Activated gamma-delta T cell treated with anti-CD3 and anti-CD28 coated beads, Interleukin-2, amount 50 U/mL, for 16 hours (primary cell): Measurements from ENCODE around the gene RAB18.
"Not testable (repeated sequence)": the region's sequence is repeated elsewhere in the genome, so short reads cannot be mapped to it uniquely, and the experiment has no call there.

Source experiments
- DNase-seq: peaks from one replicate; pipeline ENCODE4 v3.0.0-alpha.2; 2020; ENCODE audit warnings: low read depth

Gene RAB18

DNA sequence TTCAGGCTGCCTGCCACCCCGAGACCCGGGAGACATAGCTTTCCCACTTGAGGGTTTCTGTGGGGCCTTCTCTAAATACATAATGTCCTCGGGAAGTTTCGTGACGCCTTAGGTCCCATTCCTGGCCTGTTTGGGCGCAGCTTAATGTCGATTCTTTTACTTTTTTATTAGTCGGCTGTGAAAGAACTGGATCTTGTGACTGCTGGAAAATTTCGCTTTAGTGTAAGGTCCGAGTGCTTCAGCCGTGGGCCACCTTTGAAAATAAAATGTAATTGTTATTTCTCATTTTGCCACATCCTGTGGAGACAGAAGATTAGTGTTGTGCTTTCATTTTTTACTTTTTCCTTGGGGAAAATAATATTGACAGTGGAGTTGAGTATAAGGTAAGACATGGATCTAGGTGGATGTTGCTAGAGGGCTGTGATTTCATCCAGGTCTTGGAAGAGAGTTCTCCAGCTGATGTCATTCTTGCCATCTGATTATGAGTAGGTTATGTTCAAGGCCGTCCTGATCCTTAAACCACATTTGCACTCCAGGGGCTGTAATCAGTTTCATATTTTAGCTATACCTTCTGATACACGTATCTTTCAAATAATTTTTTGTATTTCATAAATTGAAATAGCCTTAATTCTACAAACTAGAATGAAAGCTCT, 830 bp downstream of the RAB18 start:
- DNase-seq, result no peak

DNA sequence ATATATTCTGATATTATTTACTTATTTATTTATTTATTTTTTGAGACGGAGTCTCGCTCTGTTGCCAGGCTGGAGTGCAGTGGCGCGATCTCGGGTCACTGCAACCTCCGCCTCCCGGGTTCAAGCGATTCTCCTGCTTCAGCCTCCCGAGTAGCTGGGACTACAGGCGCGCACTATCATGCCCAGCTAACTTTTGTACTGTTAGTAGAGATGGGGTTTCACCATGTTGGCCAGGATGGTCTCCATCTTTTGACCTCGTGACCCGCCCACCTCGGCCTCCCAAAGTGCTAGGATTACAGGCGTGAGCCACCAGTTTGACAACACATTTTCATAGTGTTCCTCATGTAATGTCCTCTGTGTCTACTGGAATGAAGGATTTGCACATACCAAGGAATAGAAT, 1.4 kb downstream of the RAB18 start:
- DNase-seq, result not testable (repeated sequence)

DNA sequence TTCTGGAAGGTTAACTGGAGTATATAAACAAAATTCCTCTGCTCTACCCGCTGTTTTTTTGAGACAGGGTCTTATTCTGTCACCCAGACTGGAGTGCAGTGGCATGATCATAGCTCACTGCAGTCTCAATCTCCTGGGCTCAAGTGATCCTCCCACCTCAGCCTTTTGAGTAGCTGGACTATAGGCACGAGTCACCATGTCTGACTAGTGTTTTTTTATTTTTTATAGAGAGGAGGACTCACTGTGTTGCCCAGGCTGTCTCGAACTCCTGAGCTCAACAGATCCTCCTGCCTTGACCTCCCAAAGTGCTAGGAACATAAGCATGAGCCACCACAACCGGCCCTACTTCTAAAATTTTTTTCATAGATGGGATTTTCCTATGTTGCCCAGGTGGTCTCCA, 2.2 kb downstream of the RAB18 start:
- DNase-seq, result no peak

DNA sequence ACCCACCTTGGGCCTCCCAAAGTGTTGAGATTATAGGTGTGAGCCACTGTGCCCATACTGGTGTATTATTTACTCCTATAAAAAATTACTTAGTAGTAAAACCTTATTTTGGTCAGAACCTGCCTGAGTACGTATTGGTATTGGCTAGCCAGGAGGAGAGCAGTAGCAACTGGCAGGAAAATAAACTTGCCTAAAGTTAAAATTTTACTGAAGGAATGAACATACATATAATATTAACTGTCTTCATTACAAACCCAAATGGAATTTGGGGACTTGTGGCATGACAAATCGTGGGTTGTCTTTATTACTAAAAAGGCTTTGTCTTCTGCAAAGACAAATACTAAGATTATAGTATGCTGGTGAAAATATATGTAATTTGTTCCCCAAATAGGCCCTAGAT, 8.4 kb downstream of the RAB18 start:
- DNase-seq, result no peak

DNA sequence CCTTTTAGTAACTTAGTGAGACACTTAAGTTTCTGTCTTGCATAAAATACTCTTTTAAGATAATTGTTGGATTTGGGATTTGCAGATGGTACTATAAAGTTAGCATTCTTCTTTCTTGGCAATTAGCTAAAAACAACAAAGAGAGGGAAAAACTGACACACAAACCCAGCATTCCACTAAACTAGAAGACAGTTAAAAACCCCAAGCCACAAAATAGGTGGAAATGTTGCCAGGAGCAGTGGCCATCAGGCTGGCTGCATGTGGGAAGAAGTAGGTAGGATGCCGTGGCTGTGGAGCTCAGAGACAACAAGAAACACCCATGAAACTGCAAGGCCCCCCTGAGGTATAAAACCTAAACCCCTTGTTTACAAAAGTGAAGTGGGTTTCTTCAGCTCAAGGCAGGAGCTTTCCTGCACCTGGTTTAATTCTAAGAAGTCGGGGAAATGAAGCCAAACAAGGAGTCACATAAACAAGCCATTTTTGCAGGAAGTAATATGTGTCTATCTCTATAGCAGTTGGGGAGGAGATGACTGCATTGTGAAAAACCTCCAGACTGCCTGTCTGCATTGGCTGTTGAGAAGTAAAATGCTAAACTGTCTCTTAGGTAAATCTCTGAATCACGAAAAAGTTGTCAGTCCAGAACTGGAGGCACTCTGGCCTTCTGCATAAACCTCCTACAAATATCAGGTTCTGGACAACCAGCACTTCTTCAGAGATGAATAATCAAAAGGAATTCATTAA, 9.5 kb downstream of the RAB18 start:
- DNase-seq, result no peak

DNA sequence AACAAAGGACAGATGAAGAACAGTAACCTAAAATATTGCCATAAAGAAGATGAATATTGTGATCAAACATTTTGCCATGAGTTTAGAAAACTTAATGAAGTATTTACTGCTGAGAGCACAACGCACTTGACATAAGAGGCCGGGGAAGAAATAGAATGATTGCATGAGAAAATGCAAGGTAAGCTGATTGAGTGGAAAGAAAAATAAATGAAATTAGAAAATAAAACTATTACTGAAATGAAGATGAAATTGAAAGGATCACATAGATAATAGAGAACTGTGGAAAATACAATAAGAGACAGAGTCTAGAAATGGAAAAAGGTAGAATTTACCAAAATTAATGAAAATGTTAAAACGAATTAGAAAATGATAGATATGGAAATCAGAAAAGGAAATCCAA, 10.1 kb downstream of the RAB18 start:
- no peak for DNase-seq

DNA sequence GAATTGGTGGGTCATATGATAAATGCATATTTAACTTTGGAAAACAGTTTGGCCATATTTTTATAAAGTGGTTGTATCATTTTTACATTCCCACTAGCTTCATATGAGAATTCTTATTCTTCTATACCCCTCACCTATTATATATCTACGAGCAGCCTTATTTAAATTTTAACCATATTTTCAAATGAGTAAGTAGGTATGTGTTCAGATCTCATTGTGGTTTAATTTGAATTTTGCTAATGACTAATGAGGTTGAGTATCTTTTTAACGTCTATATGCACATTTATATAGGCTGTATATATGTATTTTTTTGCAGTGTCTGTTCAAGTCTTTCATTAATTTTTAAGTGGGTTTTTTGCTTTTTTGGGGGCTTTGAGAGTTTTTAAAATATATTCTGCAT, 14.2 kb downstream of the RAB18 start:
- no peak for DNase-seq

DNA sequence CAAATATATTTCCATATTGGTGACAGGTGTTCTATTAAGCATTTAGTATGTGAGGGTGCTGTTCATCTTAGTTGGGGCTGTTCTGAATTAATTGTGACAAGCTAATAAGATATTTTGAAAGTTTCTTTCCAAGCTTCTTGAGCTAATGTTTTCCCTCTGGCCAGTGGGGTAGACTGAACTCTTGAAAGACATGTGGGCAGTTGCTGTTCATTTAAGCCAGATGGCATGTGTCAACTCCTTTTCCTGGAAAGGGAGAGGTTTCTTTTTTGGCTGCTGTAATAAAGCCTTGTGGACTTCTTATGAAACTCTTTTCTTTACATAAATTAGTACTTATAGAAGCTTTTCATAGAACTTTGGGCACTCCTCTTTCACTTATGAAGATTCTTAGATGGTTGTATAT, 21.7 kb downstream of the RAB18 start:
- no peak for DNase-seq

DNA sequence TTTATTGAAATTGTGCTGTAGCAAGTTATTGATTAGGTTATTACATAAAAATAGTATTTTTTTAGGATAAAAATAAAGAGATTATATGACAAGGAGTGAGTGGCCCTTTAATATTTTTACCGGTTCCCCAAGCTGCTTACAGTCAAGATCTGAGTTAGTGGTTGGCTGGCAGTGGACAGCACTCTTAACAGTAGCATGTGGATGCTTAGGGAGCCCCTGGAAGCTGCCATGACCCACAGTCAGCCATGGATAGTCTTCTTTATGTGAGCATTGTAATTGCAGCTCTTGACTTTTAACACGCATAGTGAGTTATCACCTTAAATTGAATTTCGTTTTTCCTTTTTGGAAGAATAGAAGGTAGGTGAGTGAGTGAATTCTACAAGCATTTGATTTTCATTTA, 22.1 kb downstream of the RAB18 start:
- DNase-seq, result no peak

DNA sequence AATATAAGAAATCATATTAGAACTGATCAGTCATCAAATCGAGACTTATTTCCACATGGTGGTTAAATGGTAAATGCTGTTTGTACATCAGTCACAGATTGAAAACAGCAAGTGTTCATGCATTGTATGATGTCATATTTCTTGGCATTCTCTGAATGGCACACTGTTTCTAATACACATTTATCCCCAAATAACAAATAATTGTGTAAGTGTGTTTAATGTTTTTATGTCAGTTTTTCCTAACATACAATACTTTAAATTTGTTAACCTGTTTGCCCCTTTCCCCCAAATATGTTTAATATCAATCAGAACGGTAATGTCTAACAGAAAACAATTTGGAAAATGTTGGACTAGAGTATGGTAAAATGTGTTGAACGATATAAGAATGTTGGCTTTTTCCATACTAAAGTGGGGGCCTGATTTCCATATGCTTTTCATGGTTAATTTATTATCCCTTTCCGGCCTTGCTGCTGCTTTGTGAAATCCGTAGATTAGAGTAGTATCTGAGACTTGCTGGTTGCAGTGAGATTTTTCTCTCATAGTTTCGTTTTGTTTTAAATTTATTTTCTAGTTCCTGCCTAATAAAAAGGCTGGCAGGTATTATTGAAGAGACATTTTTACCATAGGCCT, 23.7 kb downstream of the RAB18 start:
- DNase-seq, result no peak

DNA sequence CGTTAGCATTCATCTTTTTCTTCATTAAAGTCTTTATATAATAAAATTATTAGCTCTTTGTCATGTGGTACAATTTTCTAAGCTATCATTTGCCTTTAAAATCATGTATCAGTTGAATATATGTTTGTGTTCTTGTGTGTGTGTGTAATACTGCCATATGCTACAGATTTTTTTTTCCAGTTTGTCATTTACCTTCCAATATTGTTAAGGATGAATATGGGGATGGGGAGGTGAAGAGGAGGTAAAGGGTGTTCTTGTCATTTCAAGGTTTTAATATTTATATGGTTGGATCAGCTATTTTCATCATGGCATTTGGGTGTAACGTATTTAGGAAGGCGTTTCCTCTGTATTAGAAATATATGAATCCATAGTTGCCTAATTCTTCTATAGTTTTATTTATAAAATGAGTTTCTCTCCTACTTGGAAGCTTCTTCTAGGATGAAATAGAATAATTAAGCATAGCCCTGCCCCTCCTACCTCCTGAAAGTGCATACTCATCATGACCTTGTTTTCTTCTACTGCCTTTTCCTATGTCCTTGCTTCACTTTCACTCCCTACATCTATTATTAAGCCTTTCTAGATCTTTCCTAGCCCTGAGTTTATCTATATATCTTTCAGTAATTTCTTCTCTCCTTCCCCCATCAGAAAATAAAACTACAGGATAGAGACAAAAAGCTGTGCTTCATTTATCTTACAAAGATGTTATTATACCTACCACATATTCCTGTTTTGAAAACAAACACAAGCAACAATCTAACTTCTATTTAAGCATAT, 25.1 kb downstream of the RAB18 start:
- DNase-seq, result no peak

DNA sequence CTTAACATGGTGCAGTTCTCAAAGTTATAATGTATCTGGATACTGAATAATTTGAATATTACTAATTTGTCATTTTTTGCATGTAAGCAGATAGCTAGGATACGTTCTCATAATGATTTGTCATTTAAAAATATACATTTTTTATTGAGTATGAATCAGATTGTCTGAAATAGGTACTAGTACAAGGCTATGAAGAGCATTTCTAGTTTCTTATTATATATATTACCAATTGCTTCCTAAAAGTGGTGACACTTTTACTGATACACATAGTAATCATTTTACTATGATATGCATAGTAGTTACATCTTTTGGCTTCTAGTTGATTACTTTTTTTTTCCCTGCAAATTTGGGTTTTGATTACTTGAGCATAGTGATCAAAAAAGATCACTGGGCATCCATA, 26.4 kb downstream of the RAB18 start:
- no peak for DNase-seq

DNA sequence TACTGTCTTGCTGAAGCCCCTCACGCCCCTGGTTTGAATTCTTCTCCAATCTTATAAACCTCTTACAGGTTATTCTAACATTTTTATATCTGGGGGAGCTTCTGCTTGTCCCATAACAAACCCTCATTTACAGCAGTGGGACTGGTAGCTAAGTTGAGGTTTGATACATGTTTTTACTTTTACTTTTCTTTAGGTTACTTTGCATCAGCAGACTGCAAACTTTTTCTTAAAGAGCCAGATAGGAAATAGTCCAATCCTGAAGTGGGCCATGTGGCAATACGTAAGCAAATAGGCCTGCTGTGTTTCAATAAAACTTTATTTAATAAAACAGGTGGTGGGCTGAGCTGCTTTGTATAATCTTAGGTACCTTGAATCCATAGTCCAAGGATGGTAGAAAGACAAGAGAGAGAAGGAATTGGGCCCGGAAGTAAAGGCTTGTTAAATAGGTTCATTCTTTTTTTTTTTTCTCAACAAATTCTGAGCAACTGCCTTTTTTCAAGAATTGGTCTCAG, 27.3 kb downstream of the RAB18 start:
- no peak for DNase-seq

DNA sequence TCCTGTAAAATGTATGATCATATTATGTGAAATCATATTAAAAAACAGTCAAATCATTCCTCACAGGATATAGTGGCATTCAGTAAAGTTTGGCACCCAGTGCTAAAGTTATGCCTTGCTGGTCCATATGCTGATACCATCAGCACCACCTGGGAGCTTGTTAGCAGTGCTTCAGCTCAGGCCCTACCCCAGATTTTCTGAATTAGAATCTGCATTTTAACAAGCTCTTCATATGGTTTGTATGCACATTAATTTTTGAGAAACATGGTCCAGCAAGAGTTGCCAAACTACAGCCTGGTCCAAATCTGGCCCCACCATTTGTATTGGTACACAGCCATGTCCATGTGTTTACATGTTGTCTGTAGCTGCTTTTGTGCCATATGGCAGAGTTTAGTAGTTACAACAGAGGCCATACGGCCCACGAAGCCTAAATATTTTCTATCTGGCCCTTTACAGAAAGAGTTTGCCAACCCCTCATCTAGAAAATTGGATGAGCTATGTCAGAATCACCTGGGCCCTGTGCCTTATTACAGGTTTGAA, 30.1 kb downstream of the RAB18 start:
- DNase-seq, result no peak

DNA sequence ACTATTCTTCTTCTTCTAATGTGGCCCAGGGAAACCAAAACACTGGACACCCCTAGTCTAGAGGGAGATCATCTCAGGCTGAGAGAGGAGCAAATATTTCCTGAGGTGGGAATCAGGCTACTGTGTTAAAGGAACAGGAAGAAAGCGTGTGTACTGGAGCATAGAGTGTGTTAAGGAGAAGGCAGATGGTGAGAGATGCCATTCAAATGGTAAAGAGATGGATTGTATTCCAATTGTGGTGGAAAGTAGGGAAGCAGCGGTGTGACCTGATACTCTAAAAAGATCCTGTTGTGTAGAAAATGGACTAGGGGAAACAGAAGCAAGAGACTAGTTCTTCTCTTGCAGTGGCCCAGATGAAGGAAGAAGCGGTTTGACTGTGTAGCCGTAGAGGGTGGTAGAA, 31.2 kb downstream of the RAB18 start:
- DNase-seq, result no peak

DNA sequence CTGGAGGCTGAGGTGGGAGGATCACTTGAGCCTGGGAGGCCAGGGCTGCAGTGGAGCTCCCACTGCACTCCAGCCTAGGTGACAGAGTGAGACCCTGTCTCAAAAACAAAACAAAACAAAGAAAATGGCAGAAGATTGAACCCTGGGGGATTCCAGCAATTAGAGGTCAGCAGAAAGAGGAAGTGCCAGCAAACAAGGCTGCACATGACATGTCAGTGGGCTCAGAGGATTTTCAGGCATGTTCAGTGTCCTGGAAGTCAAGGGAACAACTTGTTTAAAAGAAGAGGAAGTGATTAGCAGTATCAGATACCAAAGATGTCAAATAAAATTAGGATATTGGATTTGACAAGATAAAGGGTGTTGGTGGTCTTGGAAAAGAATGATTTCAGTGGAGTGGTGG, 32.3 kb downstream of the RAB18 start:
- no peak for DNase-seq

DNA sequence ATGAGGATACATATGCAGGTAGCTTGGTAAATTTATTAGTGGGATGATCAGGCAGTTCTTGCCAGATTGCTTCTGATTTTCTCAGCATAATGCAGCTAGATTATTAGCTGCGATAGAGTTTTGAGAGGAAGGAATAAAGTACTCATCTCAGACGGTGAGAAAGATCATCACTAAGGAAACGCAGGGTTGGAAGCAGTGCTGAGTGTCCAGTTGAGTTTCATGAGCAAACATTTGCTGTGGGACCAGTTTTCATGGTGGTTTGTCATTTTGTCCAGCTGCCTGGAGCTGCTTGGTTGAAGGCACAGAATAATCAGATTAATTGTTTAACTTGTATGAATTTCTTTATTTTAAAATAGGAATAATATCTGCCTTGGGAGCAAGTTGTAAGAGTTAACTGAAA, 33.1 kb downstream of the RAB18 start:
- DNase-seq, result no peak

DNA sequence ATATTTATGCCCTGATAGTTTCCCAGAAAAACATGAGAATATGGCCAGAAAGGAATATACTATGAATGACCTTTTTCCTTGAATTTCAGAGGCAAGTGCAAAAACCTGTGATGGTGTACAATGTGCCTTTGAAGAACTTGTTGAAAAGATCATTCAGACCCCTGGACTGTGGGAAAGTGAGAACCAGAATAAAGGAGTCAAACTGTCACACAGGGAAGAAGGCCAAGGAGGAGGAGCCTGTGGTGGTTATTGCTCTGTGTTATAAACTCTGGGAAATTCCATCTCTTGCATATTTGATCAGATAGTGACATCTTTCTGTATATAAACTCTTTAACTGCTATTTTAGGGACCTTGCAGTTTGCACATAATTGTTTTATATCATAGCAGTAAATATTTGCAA, 33.7 kb downstream of the RAB18 start:
- no peak for DNase-seq

DNA sequence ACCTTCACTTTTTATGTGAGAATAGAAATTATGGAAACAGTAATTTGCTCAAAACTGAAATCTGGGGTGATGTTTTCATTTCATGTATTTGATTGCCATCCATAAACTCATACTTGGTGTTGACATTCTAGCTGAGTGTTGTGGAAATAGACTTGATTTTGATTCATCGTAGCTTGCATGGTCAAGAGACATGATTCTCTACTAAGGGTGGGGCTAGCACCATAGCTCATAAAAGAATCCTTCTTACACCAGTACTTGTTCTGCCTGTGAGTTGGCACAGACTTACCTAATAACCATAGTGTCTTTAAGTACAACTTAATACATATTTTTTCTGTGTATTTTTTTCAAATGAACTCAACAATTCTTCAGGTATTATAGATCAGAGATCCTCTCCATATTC, 36.6 kb downstream of the RAB18 start:
- no peak for DNase-seq

DNA sequence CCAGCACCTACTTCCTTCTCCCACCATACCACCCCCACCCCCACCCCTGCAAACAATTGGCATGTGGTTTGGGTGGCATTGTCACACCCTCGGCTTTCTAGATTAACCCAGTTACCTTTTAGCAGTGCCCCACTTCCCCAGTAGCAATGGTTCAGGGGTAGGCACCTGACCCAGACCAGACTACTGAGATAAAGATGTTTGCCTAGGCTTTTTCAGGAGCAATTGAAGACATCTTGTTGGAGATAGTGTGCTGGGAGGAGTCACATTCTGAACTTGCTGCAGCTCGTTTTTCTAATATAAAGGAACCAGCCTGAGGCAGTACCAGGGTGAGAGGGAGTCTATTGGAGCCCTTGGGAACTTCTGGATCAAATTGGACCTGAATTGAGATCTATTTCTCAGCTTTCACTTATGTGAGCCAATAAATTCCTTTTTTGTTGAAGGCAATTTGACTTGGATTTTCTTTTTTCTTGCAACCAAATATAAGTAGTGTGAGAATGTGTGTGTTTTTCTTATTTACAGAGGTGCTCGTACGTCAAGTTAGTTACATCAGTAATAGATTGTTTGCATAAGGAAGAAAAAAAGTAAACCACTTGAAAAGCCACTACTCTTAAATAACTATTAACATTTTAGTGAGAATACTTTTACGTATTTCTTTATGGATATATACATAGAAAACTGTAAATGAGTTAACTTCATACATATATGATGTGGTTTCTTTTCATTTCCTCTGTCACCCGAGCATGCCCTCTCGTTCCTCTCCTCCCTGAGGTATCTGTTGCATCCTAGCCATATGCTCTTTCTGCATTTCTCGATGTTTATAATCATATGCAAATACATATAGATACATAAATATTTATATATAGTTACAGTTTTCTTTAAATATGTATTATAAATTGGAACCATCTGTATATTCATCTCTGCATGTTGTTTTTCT, 38.0 kb downstream of the RAB18 start:
- DNase-seq, result peak; percentile 10

DNA sequence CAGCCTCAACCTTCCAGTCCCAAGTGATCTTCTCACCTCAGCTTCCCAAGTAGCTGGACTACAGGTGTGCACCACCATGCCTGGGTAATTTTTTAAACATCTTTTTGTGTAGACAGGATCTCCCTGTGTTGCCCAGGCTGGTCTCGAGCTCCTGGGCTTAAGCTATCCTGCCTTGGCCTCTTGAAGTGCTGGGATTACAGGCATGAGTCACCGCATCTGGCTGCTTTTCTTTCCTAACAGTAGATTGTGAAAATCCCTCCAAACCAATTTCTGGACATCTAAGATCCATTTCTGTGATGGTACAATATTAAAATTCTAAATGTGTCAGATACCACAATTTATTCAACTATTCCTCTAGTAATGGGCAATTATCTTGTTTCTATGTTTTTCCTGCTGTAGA, 38.7 kb downstream of the RAB18 start:
- DNase-seq, result no peak
